ENCODE data around the gene TMEM269. TPM values are rescaled to one million over a fixed set of nuclear protein-coding genes. Genes with fewer than 3 reads are reported as not detected.

TMEM269 gene
- total and polyA plus RNA-seq, 9 of the 15 experiments (the other 6 are each of a cell fraction or from before 2014, with no cell fraction given): 0.09 to 0.49 (median 0.21) TPM

GRCh38 chr1:42765832-42766740, 18.7 kb upstream of the TMEM269 start:
- Histone ChIP-seq H3K4me1 (replicated peaks in 1 of 2; ENCODE audit: control insufficient read depth in 2 of 2, insufficient read depth in 2 of 2, low read length in 2 of 2) (peaks cover 12 to 24% of the 10 kb centered on the region in 2 experiments; a peak in 3 of 5 replicates), H3K36me3 (ENCODE audit: control insufficient read depth, insufficient read depth, low read length) (peaks cover 27% of the 10 kb centered on the region), H3K27me3 (ENCODE audit: control insufficient read depth in 2 of 2, insufficient read depth in 2 of 2, low read length in 2 of 2) (no peaks in the 10 kb centered on the region), H4K20me1 (replicated peaks; ENCODE audit: control insufficient read depth, insufficient read depth, low read length) (peaks cover 15% of the 10 kb centered on the region), H3K27ac (ENCODE audit: extremely low read depth, low read depth, low read length) (peak overlapping the region; percentile 68), H2AFZ (ENCODE audit: low read depth, low read length) (peak overlapping the region; percentile 93), H3K9me1 (ENCODE audit: control insufficient read depth, insufficient read depth, low read length) (no peaks in the 10 kb centered on the region), H3K9ac (ENCODE audit: insufficient read depth in 1 of 2, low read depth in 2 of 2, low read length in 2 of 2) (peak overlapping the region; percentile 69 to 99), H3K4me3 (peak overlapping the region; percentile 76), H3K9me3 (replicated peaks; ENCODE audit: control insufficient read depth, insufficient read depth, low read depth, low read length) (no peaks in the 10 kb centered on the region), H3K79me2 (ENCODE audit: control insufficient read depth, insufficient read depth, low read length) (peaks cover 62% of the 10 kb centered on the region), H3K4me2 (ENCODE audit: insufficient read depth, low read length) (peak overlapping the region; percentile 100)
- FAIRE-seq: peak; percentile 76
- under 1% methylated on average over 37 of the region's 44 CpGs for WGBS (ENCODE audit: insufficient coverage, low coverage, missing lambda C conversion rate)
- intact Hi-C loops (cut with micrococcal nuclease): loop anchor here (2.0 to 5.0 kb wide), 4 partner anchors 61 to 187 kb away; partner anchors contain the start of genes YBX1 and ZNF691
- TSS peak; percentile 69 for BruUV-seq (replicated peaks)
- DNase-seq (ENCODE audit: extremely low read depth in 1 of 4, low spot score in 3 of 4): peak; percentile 44 to 80 (median 54)
- CTCF ChIA-PET (ENCODE audit: low intra/inter-chr PET ratio): no interaction called here
- in situ Hi-C loops (cut with MboI): no loop called here
- ATAC-seq: peak; percentile 52
- POLR2A ChIA-PET: interaction anchor here (0.6 to 3.5 kb wide), 30 partner anchors 8 to 754 kb away, joined by 3 to 20 read pairs (median 4); partner anchors contain the start of genes CDC20 and YBX1
- TF ChIP-seq ZNF431 (CRISPR knock-in tag; IDR thresholded peaks at IDR 0.05) (0 out of 2 replicates have a peak, but pooled peaks have one; percentile 41), CHD1 (IDR thresholded peaks at IDR 0.05; ENCODE audit: low read length) (peak; percentile 67), SMARCE1 (IDR thresholded peaks at IDR 0.05) (peak; percentile 46; the same call in 1 of the 2 replicates), WHSC1 (IDR thresholded peaks at IDR 0.05; ENCODE audit: low read length) (no peak), ZNF384 (IDR thresholded peaks at IDR 0.05; ENCODE audit: low read depth, low read length) (no peak), KDM5B (IDR thresholded peaks at IDR 0.05; ENCODE audit: insufficient replicate concordance, low read depth, low read length) (peak; percentile 10), ZNF324 (CRISPR knock-in tag; IDR thresholded peaks at IDR 0.05) (no peak), ELF2 (CRISPR knock-in tag; IDR thresholded peaks at IDR 0.05) (peak; percentile 63; the same call in 1 of the 2 replicates), POLR3A (IDR thresholded peaks at IDR 0.05; ENCODE audit: borderline replicate concordance, extremely low read depth, insufficient read depth, insufficient read length) (no peak), GATAD2A (IDR thresholded peaks at IDR 0.05) (no peak), HDAC8 (tag; IDR thresholded peaks at IDR 0.05) (0 out of 2 replicates have a peak, but pooled peaks have one; percentile 49), ZNF609 (CRISPR knock-in tag; IDR thresholded peaks at IDR 0.05; ENCODE audit: borderline replicate concordance) (no peak), KAT7 (CRISPR knock-in tag; IDR thresholded peaks at IDR 0.05; ENCODE audit: borderline replicate concordance) (peak; percentile 69; the same call in 1 of the 2 replicates)
